ENCODE measurements around the gene NPAS3.

DNA sequence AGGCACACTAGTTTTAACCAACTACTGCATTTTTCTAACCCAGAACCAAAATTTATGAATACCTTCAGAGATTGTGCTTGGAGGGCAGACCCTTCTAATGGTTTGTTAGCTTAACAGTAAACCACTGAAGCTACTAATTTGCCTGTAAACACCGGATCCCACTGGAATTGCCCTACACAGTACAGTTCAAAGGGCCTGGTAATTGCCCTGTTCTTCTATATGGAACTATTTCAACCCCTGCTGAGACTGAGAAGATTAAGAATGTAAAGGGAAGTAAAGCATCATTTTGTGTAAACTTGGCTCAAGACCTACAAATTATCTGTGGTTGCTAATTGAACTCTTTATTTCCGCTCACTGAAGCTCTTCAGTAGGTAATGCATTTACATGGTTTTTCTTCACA is 468.1 kb downstream of the NPAS3 start:
- TF ChIP-seq, protein P1, sequence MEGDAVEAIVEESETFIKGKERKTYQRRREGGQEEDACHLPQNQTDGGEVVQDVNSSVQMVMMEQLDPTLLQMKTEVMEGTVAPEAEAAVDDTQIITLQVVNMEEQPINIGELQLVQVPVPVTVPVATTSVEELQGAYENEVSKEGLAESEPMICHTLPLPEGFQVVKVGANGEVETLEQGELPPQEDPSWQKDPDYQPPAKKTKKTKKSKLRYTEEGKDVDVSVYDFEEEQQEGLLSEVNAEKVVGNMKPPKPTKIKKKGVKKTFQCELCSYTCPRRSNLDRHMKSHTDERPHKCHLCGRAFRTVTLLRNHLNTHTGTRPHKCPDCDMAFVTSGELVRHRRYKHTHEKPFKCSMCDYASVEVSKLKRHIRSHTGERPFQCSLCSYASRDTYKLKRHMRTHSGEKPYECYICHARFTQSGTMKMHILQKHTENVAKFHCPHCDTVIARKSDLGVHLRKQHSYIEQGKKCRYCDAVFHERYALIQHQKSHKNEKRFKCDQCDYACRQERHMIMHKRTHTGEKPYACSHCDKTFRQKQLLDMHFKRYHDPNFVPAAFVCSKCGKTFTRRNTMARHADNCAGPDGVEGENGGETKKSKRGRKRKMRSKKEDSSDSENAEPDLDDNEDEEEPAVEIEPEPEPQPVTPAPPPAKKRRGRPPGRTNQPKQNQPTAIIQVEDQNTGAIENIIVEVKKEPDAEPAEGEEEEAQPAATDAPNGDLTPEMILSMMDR (conservative IDR thresholded peaks at IDR 0.05; ENCODE audit: low read depth, low read length), result no peak
- TF ChIP-seq EZH2 (IDR thresholded peaks at IDR 0.05; ENCODE audit: low read length, unreplicated experiment), result no peak

Data from PC-3 (cell line).